PC-3 (cell line): Measurements from ENCODE around the gene SSTR5.

Experiments used
- EZH2phosphoT487 ChIP-seq: fragments of 300-600 bp; sonication (generic); IDR thresholded peaks from 2 replicates; pipeline ENCODE4 v1.6.1; 2018; ENCODE audit warnings: mild to moderate bottlenecking, antibody characterized with exemption, low read length, borderline replicate concordance
- TF ChIP-seq, protein P1 (sequence below): fragments of 300-600 bp; sonication (generic); conservative IDR thresholded peaks from 2 replicates; pipeline ENCODE4 v1.5.1; 2017; ENCODE audit warnings: antibody characterized with exemption, low read depth, mild to moderate bottlenecking, low read length

- TF ChIP-seq, protein P1, sequence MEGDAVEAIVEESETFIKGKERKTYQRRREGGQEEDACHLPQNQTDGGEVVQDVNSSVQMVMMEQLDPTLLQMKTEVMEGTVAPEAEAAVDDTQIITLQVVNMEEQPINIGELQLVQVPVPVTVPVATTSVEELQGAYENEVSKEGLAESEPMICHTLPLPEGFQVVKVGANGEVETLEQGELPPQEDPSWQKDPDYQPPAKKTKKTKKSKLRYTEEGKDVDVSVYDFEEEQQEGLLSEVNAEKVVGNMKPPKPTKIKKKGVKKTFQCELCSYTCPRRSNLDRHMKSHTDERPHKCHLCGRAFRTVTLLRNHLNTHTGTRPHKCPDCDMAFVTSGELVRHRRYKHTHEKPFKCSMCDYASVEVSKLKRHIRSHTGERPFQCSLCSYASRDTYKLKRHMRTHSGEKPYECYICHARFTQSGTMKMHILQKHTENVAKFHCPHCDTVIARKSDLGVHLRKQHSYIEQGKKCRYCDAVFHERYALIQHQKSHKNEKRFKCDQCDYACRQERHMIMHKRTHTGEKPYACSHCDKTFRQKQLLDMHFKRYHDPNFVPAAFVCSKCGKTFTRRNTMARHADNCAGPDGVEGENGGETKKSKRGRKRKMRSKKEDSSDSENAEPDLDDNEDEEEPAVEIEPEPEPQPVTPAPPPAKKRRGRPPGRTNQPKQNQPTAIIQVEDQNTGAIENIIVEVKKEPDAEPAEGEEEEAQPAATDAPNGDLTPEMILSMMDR: no peak
- TF ChIP-seq EZH2phosphoT487: no peak
Observed at GRCh38 chr16:1095450-1096168, 23.1 kb downstream of the SSTR5 start.
